Heart left ventricle (tissue), 16 donors: Measurements from ENCODE around the gene NAT10. TPM values are rescaled to one million over a fixed set of nuclear protein-coding genes. Genes with fewer than 3 reads are reported as not detected.

ENCODE experiments used
- ATAC-seq, 4 donors: fragments of 200-7000 bp; cut with Tn5 transposase; one replicate each; pipeline ENCODE4 v1.9.1; 2020 to 2022; ENCODE audit warnings: moderate library complexity in 4 of 4, mild to moderate bottlenecking in 3 of 4, moderate number of reproducible peaks in 1 of 4
- DNase-seq, 5 donors: peaks; one replicate each; pipeline ENCODE4 v3.0.0-alpha.2; 2020
- H3K27ac ChIP-seq, 12 donors: fragments of 200-600 bp; sonication (generic) in 4 of 12; one replicate each; pipeline versions ENCODE4 v1.5.0 to v1.8.0; 2016 to 2022; ENCODE audit warnings: mild to moderate bottlenecking in 2 of 12
- H3K27me3 ChIP-seq, 9 donors: fragments of 200-600 bp; sonication (generic) in 2 of 9; one replicate each; pipeline versions ENCODE4 v1.5.1 to v1.8.0; 2016 to 2022; ENCODE audit warnings: mild to moderate bottlenecking in 3 of 9
- H3K36me3 ChIP-seq, 9 donors: fragments of 200-600 bp; sonication (generic) in 2 of 9; one replicate each; pipeline versions ENCODE4 v1.5.0 to v1.8.0; 2018 to 2022; ENCODE audit warnings: mild to moderate bottlenecking in 2 of 9
- H3K4me1 ChIP-seq, 12 donors: fragments of 200-600 bp; sonication (generic) in 4 of 12; one replicate each; pipeline versions ENCODE4 v1.5.0 to v1.8.0; 2016 to 2022; ENCODE audit warnings: mild to moderate bottlenecking in 3 of 12
- H3K4me3 ChIP-seq, 12 donors: fragments of 200-600 bp; sonication (generic) in 4 of 12; one replicate each; pipeline versions ENCODE4 v1.5.0 to v1.8.0; 2017 to 2022; ENCODE audit warnings: mild to moderate bottlenecking in 9 of 12, moderate library complexity in 4 of 12
- H3K9me3 ChIP-seq, 12 donors: fragments of 200-600 bp; sonication (generic) in 4 of 12; one replicate each; pipeline versions ENCODE4 v1.5.0 to v1.8.0; 2016 to 2022; ENCODE audit warnings: mild to moderate bottlenecking in 1 of 12
- CTCF ChIP-seq, 12 donors: fragments of 200-600 bp; sonication (generic) in 4 of 12; IDR thresholded peaks; one replicate each; pipeline versions ENCODE4 v1.5.0 to v1.8.0; 2018 to 2022; ENCODE audit warnings: antibody characterized with exemption in 12 of 12, mild to moderate bottlenecking in 5 of 12
- POLR2A ChIP-seq, 2 donors: fragments of 450-650 bp; IDR thresholded peaks; one replicate each; pipeline ENCODE4 v1.6.1; 2017; ENCODE audit warnings: antibody characterized with exemption in 2 of 2, mild to moderate bottlenecking in 2 of 2, moderate library complexity in 2 of 2
- WGBS, 4 donors: extraction: QIAGEN DNeasy Blood & Tissue Kit in 2 of 4; methylation state at CpG; one replicate each; pipeline versions ENCODE4 v1.1.5 to v1.1.7; 2013 to 2018; 5-methylcytosine and 5-hydroxymethylcytosine counted together
- intact Hi-C, 10 donors: fragments of 100-400 bp; cut with DNase I; formaldehyde crosslinking; loops; one replicate each; pipeline versions ENCODE4 v1.11.1 to v1.14.2; 2022
- polyA plus RNA-seq, 2 donors: library from polyadenylated mRNA; stranded (reverse); fragments of 200-250 nt; gene quantifications; one replicate each; pipeline ENCODE4 v1.2.3, GENCODE V29; 2013
- total RNA-seq, 9 donors: library from RNA; depleted of rRNA in 2 of 9; stranded (reverse); fragments of >200 nt in 2 of 9; fragmentation: NEBNext Ultra II Directional in 3 of 9; extraction: Animal tissue kit (Norgen Biotek cat#: 25700) in 3 of 9; gene quantifications; one replicate each; pipeline versions ENCODE4 v1.1.0 to v1.2.4, GENCODE V29; 2016 to 2023
- donor health status: ischemic (EF 13 %, LVEDD 7.1; RV severe dilation, severe dysfunction).
- donor health status: healthy with polysubstance abuse.
- donor health status: DM: no; HTN: yes; CAD: no.
- donor health status: DM: no; HTN: no; CAD: no.
- donor health status: ischemic (EF 25% LVEDD 6.9; RV normal size, moderate dysfunction).
- donor health status: ischemic (EF 25% LVEDD 5.7; RV mildly dilated, moderate dysfunction).
- donor health status: healthy.
- donor health status: DM: yes; HTN: yes; CAD: no.
- donor health status: ischemic (EF 35%, LVEDD 5.7; RV mildly dilated, moderate dysfunction).
- donor health status: nonischemic (EF 11% LVEDD 7.7; RV severe dilation, severe dysfunction).
- donor health status: DM: yes; HTN: yes; CAD: no.
- donor health status: PGD.
- donor health status: ischemic (EF 29% LVEDD 5.4; RV normal size, mild dysfunction).
- donor health status: nonischemic (EF 23%, LVEDD 6.1; RV moderate dilation, normal function).

The NAT10 gene
- total and polyA plus RNA-seq, 11 donors = 14.5 to 27.1 (median 21.1) TPM

DNA sequence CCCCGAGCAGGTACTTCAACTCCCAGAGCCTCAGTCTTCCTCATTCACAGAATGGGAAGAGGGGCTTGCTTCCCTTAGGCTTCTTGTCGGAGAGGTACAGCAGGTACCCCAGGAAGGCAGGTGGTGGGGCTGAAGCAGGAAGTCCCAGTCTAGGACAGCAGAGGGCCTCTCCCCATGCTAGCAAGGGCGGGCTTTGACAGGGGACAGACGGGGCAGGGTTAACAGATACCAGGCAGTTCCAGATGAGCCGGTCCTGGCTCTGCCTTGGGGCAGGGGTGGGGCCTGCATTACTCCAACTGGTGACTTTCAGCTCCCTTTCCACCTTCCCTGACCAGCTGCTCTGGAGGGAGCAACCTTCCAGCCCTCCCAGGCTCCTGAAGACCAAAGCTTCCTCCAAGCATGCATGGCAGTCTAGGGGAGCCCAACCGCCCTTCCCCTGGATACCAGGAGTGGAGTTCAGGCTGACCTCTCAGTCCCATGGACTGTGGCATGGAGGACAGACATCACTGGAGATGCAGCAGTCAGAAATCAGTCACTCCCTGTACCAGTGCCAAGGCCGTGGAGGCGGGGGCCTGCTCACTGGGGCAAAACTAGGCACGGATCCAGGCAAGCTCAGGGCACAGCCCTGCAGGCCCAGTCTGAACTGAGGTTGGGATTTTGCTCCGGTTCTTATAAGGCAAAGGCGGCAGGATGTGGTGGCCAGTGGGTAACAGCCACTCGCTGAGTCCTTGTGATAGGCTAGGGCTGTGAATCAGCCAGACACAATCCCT is 60.5 kb downstream of the NAT10 start:
- intact Hi-C loops = loop anchor here in 1 of 10 donors (10.0 kb wide), 1 partner anchor 329 kb away; no protein-coding TSS in a partner anchor
- Histone ChIP-seq H3K27ac (no peak overlapping the region), H3K36me3 (peaks cover 0 to 59% (median 14%) of the 10 kb centered on the region in 9 donors), H3K4me1 (peaks cover 0 to 2% (median 0%) of the 10 kb centered on the region in 12 donors), H3K27me3 (no peaks in the 10 kb centered on the region), H3K4me3 (no peak overlapping the region), H3K9me3 (no peaks in the 10 kb centered on the region)
- DNase-seq (peak in 3 of 5 donors; percentile 35 to 59 (median 51)), ATAC-seq (peak in 3 of 4 donors; percentile 52 to 61 (median 54))
- TF ChIP-seq POLR2A (IDR thresholded peaks at IDR 0.05) (no peak), CTCF (IDR thresholded peaks at IDR 0.05) (no peak)
- 72 to 74% (median 73%) methylated on average over 7 to 12 of the region's 12 CpGs for WGBS, 4 donors

GRCh38 chr11:34166806-34167740 is 61.6 kb downstream of the NAT10 start:
- H3K36me3 ChIP-seq = peaks cover 0 to 57% (median 9%) of the 10 kb centered on the region in 9 donors
- intact Hi-C loops = loop anchor here in 1 of 10 donors (10.0 kb wide), 1 partner anchor 328 kb away; no protein-coding TSS in a partner anchor

GRCh38 chr11:34167961-34168360 is 62.5 kb downstream of the NAT10 start:
- no peaks in the 10 kb centered on the region for H3K9me3 ChIP-seq
- peaks cover 0 to 2% (median 0%) of the 10 kb centered on the region in 12 donors for H3K4me1 ChIP-seq
- no peak overlapping the region for H3K4me3 ChIP-seq
- no peak for ATAC-seq
- WGBS, 4 donors = 84 to 87% (median 86%) methylated on average over 9 of the region's 9 CpGs
- peaks cover 0 to 48% (median 8%) of the 10 kb centered on the region in 9 donors for H3K36me3 ChIP-seq
- intact Hi-C loops = loop anchor here in 1 of 10 donors (10.0 kb wide), 1 partner anchor 327 kb away; no protein-coding TSS in a partner anchor
- H3K27me3 ChIP-seq = no peaks in the 10 kb centered on the region
- H3K27ac ChIP-seq = no peak overlapping the region
- DNase-seq = peak in 2 of 5 donors; percentile 15 to 54
- TF ChIP-seq CTCF (IDR thresholded peaks at IDR 0.05) (no peak), POLR2A (IDR thresholded peaks at IDR 0.05) (no peak)

More at GRCh38 chr11:34166806-34167740, 61.6 kb downstream of the NAT10 start:
- Histone ChIP-seq H3K27me3 (no peaks in the 10 kb centered on the region), H3K27ac (no peak overlapping the region), H3K4me1 (peaks cover 0 to 2% (median 0%) of the 10 kb centered on the region in 12 donors), H3K9me3 (no peaks in the 10 kb centered on the region), H3K4me3 (no peak overlapping the region)
- DNase-seq = peak in 1 of 5 donors; percentile 3
- TF ChIP-seq CTCF (IDR thresholded peaks at IDR 0.05) (no peak), POLR2A (IDR thresholded peaks at IDR 0.05) (no peak)
- 95 to 98% (median 97%) methylated on average over 16 of the region's 16 CpGs for WGBS, 4 donors
- ATAC-seq = no peak
